Measurements from ENCODE around the gene UBR7.

Gene UBR7

GRCh38 chr14:93183596-93184317 lies 23.3 kb upstream of the UBR7 start:
- DNase-seq (no peak), ATAC-seq (no peak)
- Mint-ChIP-seq H3K4me3 (peak overlapping the region; percentile 93 to 97), H3K4me1 (peaks cover 39% of the 10 kb centered on the region), H3K9me3 (no peaks in the 10 kb centered on the region), H3K27me3 (no peaks in the 10 kb centered on the region), H3K27ac (peak overlapping the region; percentile 95 to 99)

- no peaks in the 10 kb centered on the region for H3K9me3 Mint-ChIP-seq
- ATAC-seq (peak; percentile 93), DNase-seq (peak; percentile 91 to 92)
- H3K4me1 Mint-ChIP-seq: peaks cover 41% of the 10 kb centered on the region
- peak within 1 kb of the TSS; percentile 97 to 99 for H3K27ac Mint-ChIP-seq
- no peaks in the 10 kb centered on the region for H3K27me3 Mint-ChIP-seq
- H3K4me3 Mint-ChIP-seq: peak within 1 kb of the TSS; percentile 93 to 97
Measured at GRCh38 chr14:93184391-93185348, 22.4 kb upstream of the UBR7 start, which contains the start of the genes LYSET and MOAP1. LYSET (plus strand) TSS chr14:93185317; CDS start chr14:93185406, 89 bp downstream. MOAP1 (minus strand) TSS chr14:93184897; CDS start chr14:93184242, 655 bp downstream.

GRCh38 chr14:93185349-93185720 lies 21.7 kb upstream of the UBR7 start:
- no peak for DNase-seq
- Mint-ChIP-seq H3K27ac (peak overlapping the region; percentile 96 to 97), H3K27me3 (no peaks in the 10 kb centered on the region), H3K4me1 (peaks cover 41% of the 10 kb centered on the region), H3K9me3 (no peaks in the 10 kb centered on the region), H3K4me3 (peak overlapping the region; percentile 91 to 94)
- no peak for ATAC-seq

GRCh38 chr14:93186466-93186865 lies 20.6 kb upstream of the UBR7 start:
- H3K4me3 Mint-ChIP-seq: peak overlapping the region in 1 of 2 donors; percentile 50
- DNase-seq: no peak
- H3K27me3 Mint-ChIP-seq: no peaks in the 10 kb centered on the region
- H3K4me1 Mint-ChIP-seq: peaks cover 41% of the 10 kb centered on the region
- H3K9me3 Mint-ChIP-seq: no peaks in the 10 kb centered on the region
- H3K27ac Mint-ChIP-seq: no peak overlapping the region
- no peak for ATAC-seq

- no peak overlapping the region for H3K27ac Mint-ChIP-seq
- H3K27me3 Mint-ChIP-seq: no peaks in the 10 kb centered on the region
- no peak for DNase-seq
- H3K4me1 Mint-ChIP-seq: peaks cover 37% of the 10 kb centered on the region
- ATAC-seq: no peak
- H3K4me3 Mint-ChIP-seq: no peak overlapping the region
- no peaks in the 10 kb centered on the region for H3K9me3 Mint-ChIP-seq
Measured at GRCh38 chr14:93186956-93187355, 20.1 kb upstream of the UBR7 start.

GRCh38 chr14:93195316-93195999 lies 11.6 kb upstream of the UBR7 start:
- ATAC-seq: no peak
- H3K4me1 Mint-ChIP-seq: no peaks in the 10 kb centered on the region

GRCh38 chr14:93199031-93199430 lies 8.0 kb upstream of the UBR7 start:
- H3K9me3 Mint-ChIP-seq: no peaks in the 10 kb centered on the region
- no peaks in the 10 kb centered on the region for H3K27me3 Mint-ChIP-seq
- DNase-seq (no peak), ATAC-seq (no peak)
- H3K4me3 Mint-ChIP-seq: no peak overlapping the region
- H3K4me1 Mint-ChIP-seq: peaks cover 4% of the 10 kb centered on the region
- H3K27ac Mint-ChIP-seq: no peak overlapping the region

More at GRCh38 chr14:93195316-93195999, 11.6 kb upstream of the UBR7 start:
- H3K4me3 Mint-ChIP-seq: no peak overlapping the region
- no peaks in the 10 kb centered on the region for H3K27me3 Mint-ChIP-seq
- H3K27ac Mint-ChIP-seq: no peak overlapping the region
- H3K9me3 Mint-ChIP-seq: no peaks in the 10 kb centered on the region
- DNase-seq: no peak

- no peak for ATAC-seq
- H3K4me3 Mint-ChIP-seq: no peak overlapping the region
- DNase-seq: no peak
- no peaks in the 10 kb centered on the region for H3K9me3 Mint-ChIP-seq
- peaks cover 20% of the 10 kb centered on the region for H3K4me1 Mint-ChIP-seq
- no peaks in the 10 kb centered on the region for H3K27me3 Mint-ChIP-seq
- no peak overlapping the region for H3K27ac Mint-ChIP-seq
Measured at GRCh38 chr14:93200553-93200952, 6.5 kb upstream of the UBR7 start.

GRCh38 chr14:93201155-93201704 lies 5.8 kb upstream of the UBR7 start:
- ATAC-seq (no peak), DNase-seq (no peak)
- H3K27ac Mint-ChIP-seq: no peak overlapping the region
- no peaks in the 10 kb centered on the region for H3K9me3 Mint-ChIP-seq
- no peak overlapping the region for H3K4me3 Mint-ChIP-seq
- no peaks in the 10 kb centered on the region for H3K27me3 Mint-ChIP-seq
- H3K4me1 Mint-ChIP-seq: peaks cover 23% of the 10 kb centered on the region

GRCh38 chr14:93207468-93208308 lies 632 bp downstream of the UBR7 start:
- peak in 1 of 2 donors; percentile 35 for DNase-seq
- peak; percentile 53 for ATAC-seq
- H3K4me1 Mint-ChIP-seq: peaks cover 39% of the 10 kb centered on the region

GRCh38 chr14:93212432-93212831 lies 5.4 kb downstream of the UBR7 start:
- Mint-ChIP-seq H3K4me1 (peaks cover 15% of the 10 kb centered on the region), H3K27me3 (no peaks in the 10 kb centered on the region), H3K4me3 (no peak overlapping the region), H3K9me3 (no peaks in the 10 kb centered on the region), H3K27ac (no peak overlapping the region)
- ATAC-seq: no peak
- DNase-seq: no peak

More at GRCh38 chr14:93207468-93208308, 632 bp downstream of the UBR7 start:
- Mint-ChIP-seq H3K27ac (peak overlapping the region; percentile 4 to 98), H3K27me3 (no peaks in the 10 kb centered on the region), H3K4me3 (peak overlapping the region; percentile 78 to 89), H3K9me3 (no peaks in the 10 kb centered on the region)

GRCh38 chr14:93214598-93214997 lies 7.5 kb downstream of the UBR7 start:
- ATAC-seq (no peak), DNase-seq (no peak)
- H3K9me3 Mint-ChIP-seq: no peaks in the 10 kb centered on the region
- no peak overlapping the region for H3K27ac Mint-ChIP-seq
- H3K4me3 Mint-ChIP-seq: no peak overlapping the region
- H3K4me1 Mint-ChIP-seq: no peaks in the 10 kb centered on the region
- no peaks in the 10 kb centered on the region for H3K27me3 Mint-ChIP-seq

GRCh38 chr14:93219103-93219726 lies 12.2 kb downstream of the UBR7 start:
- peak; percentile 83 for ATAC-seq
- peak in 1 of 2 donors; percentile 29 for DNase-seq
- Mint-ChIP-seq H3K27me3 (no peaks in the 10 kb centered on the region), H3K4me1 (no peaks in the 10 kb centered on the region), H3K9me3 (no peaks in the 10 kb centered on the region), H3K27ac (no peak overlapping the region), H3K4me3 (no peak overlapping the region)

- Mint-ChIP-seq H3K27me3 (no peaks in the 10 kb centered on the region), H3K4me3 (no peak overlapping the region), H3K27ac (no peak overlapping the region), H3K9me3 (no peaks in the 10 kb centered on the region), H3K4me1 (no peaks in the 10 kb centered on the region)
- ATAC-seq (peak; percentile 37), DNase-seq (no peak)
Measured at GRCh38 chr14:93220509-93220908, 13.5 kb downstream of the UBR7 start.
